ENCODE measurements around the gene FARP2.

- TF ChIP-seq ZFP30 (CRISPR knock-in tag; IDR thresholded peaks at IDR 0.05) (no peak), ZNF70 (CRISPR knock-in tag; IDR thresholded peaks at IDR 0.05) (no peak), CREB5 (CRISPR knock-in tag; IDR thresholded peaks at IDR 0.05; ENCODE audit: low read depth) (no peak)
Observed at GRCh38 chr2:241366678-241367077, 10.6 kb downstream of the FARP2 start.
